HepG2 (cell line): ENCODE results near the gene NT5C1B. TPM values are rescaled to one million over a fixed set of nuclear protein-coding genes. Genes with fewer than 3 reads are reported as not detected.

ENCODE experiments used
- ATAC-seq: fragments of 200-7000 bp; cut with Tn5 transposase; 3 replicates; pipeline ENCODE4 v1.9.1; 2020; ENCODE audit warnings: mild to moderate bottlenecking, moderate library complexity
- BruUV-seq: library from RNA; stranded (reverse); fragments of 400-500 nt; replicated peaks from 2 replicates; lab custom pipeline; 2021; lab: Mats Ljungman, UMichigan
- CTCF ChIA-PET: fragments of 300-600 bp; formaldehyde crosslinking; extraction: SDS; loops from one replicate; lab custom pipeline; 2021; ENCODE audit warnings: low total read pairs, inconsistent platforms, low intra/inter-chr PET ratio; lab: Yijun Ruan, JAX
- POLR2A ChIA-PET: fragments of 350-600 bp; sonication (Branson Sonifier 250); formaldehyde crosslinking; loops from one replicate; lab custom pipeline; 2020; ENCODE audit warnings: antibody characterized with exemption, inconsistent platforms; lab: Yijun Ruan, JAX
- DNase-seq: peaks from one replicate; pipeline ENCODE4 v3.0.0-alpha.2; 2015; ENCODE audit warnings: low spot score
- FAIRE-seq: peaks from 3 replicates; lab custom pipeline; 2011; peaks lifted over from hg19 to GRCh38; lab: Jason Lieb, UNC
- H2AFZ ChIP-seq: one replicate; pipeline ENCODE4 v1.6.1; 2011; ENCODE audit warnings: low read length, inconsistent platforms
- H3K27ac ChIP-seq: fragments of 300-600 bp; 3 replicates; pipeline ENCODE4 v1.8.0; 2011; ENCODE audit warnings: mixed run types, mild to moderate bottlenecking, mixed read lengths, low read length, inconsistent platforms; ENCODE audit not compliant: insufficient read depth; ENCODE audit errors: extremely low read length
- H3K27me3 ChIP-seq, 2 experiments: fragments of 200-600 bp in 1 of 2; 2 replicates in 1 of 2; 3 replicates in 1 of 2; pipeline versions ENCODE4 v1.6.0 to v1.8.0; 2011; ENCODE audit warnings: low read length in 2 of 2, mild to moderate bottlenecking in 2 of 2, moderate library complexity in 2 of 2, inconsistent platforms in 1 of 2; ENCODE audit not compliant: insufficient read depth in 2 of 2, control insufficient read depth in 1 of 2
- H3K36me3 ChIP-seq, 2 experiments: fragments of 200-600 bp in 1 of 2; replicated peaks in 1 of 2; 2 replicates in 1 of 2; 3 replicates in 1 of 2; pipeline versions ENCODE4 v1.5.1 to v1.8.0; 2011; ENCODE audit warnings: low read length in 2 of 2, inconsistent platforms in 1 of 2; ENCODE audit not compliant: insufficient read depth in 2 of 2, control insufficient read depth in 1 of 2
- H3K4me1 ChIP-seq: 2 replicates; pipeline ENCODE4 v1.5.1; 2012; ENCODE audit warnings: low read length, inconsistent platforms; ENCODE audit not compliant: insufficient read depth
- H3K4me2 ChIP-seq: 2 replicates; pipeline ENCODE4 v1.6.0; 2011; ENCODE audit warnings: low read depth, low read length, inconsistent platforms
- H3K4me3 ChIP-seq, 3 experiments: fragments of 200-600 bp in 1 of 3; sonication (generic), shearing (Covaris generic) in 1 of 3; replicated peaks in 1 of 3; 2 replicates each; pipeline ENCODE4 v1.5.1; 2011 to 2016; ENCODE audit warnings: low read length in 3 of 3, inconsistent platforms in 2 of 3, low read depth in 2 of 3, mild to moderate bottlenecking in 2 of 3, control low read depth in 1 of 3, mixed read lengths in 1 of 3; ENCODE audit not compliant: insufficient read depth in 1 of 3
- H3K79me2 ChIP-seq: one replicate; pipeline ENCODE4 v1.6.1; 2011; ENCODE audit warnings: low read length, inconsistent platforms; ENCODE audit not compliant: insufficient read depth
- H3K9ac ChIP-seq: 2 replicates; pipeline ENCODE4 v1.6.0; 2011; ENCODE audit warnings: mild to moderate bottlenecking, low read depth, low read length, inconsistent platforms; ENCODE audit not compliant: insufficient read depth
- H3K9me3 ChIP-seq: 2 replicates; pipeline ENCODE4 v1.5.1; 2012; ENCODE audit warnings: mild to moderate bottlenecking, low read length
- H4K20me1 ChIP-seq: 2 replicates; pipeline ENCODE4 v1.6.0; 2011; ENCODE audit warnings: inconsistent platforms, mild to moderate bottlenecking, low read length, moderate library complexity; ENCODE audit not compliant: insufficient read depth
- ARNT2 ChIP-seq: sonication (generic); formaldehyde crosslinking; IDR thresholded peaks from 2 replicates; pipeline ENCODE4 v1.8.0; 2022; ENCODE audit warnings: mild to moderate bottlenecking, low read depth, missing genetic modification reagents, moderate library complexity
- SP4 ChIP-seq: sonication (generic); formaldehyde crosslinking; IDR thresholded peaks from 2 replicates; pipeline ENCODE4 v1.8.1; 2023; ENCODE audit warnings: mild to moderate bottlenecking, missing genetic modification reagents
- SSRP1 ChIP-seq: IDR thresholded peaks from 2 replicates; pipeline ENCODE4 v1.6.1; 2016; ENCODE audit warnings: control low read depth
- ZBTB40 ChIP-seq, 2 experiments: fragments of 450-650 bp in 1 of 2; sonication (generic) in 1 of 2; formaldehyde crosslinking in 1 of 2; IDR thresholded peaks; 2 replicates each; pipeline versions ENCODE4 v1.6.1 to v1.8.0; 2016 to 2022; ENCODE audit warnings: antibody characterized with exemption in 1 of 2, mild to moderate bottlenecking in 1 of 2, missing genetic modification reagents in 1 of 2
- ZNF430 ChIP-seq: sonication (generic); formaldehyde crosslinking; IDR thresholded peaks from 2 replicates; pipeline ENCODE4 v1.9.0; 2021; ENCODE audit warnings: mild to moderate bottlenecking, missing genetic modification reagents
- ZNF629 ChIP-seq: sonication (generic); formaldehyde crosslinking; conservative IDR thresholded peaks from 2 replicates; pipeline ENCODE4 v1.5.0; 2020; ENCODE audit warnings: missing genetic modification reagents
- WGBS: methylation state at CpG from one replicate; pipeline ENCODE4 v1.1.6; 2017; ENCODE audit warnings: low lambda C conversion rate; 5-methylcytosine and 5-hydroxymethylcytosine counted together
- in situ Hi-C: cut with HindIII; loops from 2 replicates; pipeline ENCODE4 v1.10.0; 2017; ENCODE audit warnings: low pct_unique_long_range_greater_than_20kb; ENCODE audit not compliant: extremely low pct_ligation_motif_present
- intact Hi-C: fragments of 100-400 bp; cut with micrococcal nuclease; formaldehyde crosslinking; loops from one replicate; pipeline ENCODE4 v1.10.0; 2022; ENCODE audit not compliant: unreplicated experiment
- polyA plus RNA-seq, 8 experiments: library from polyadenylated mRNA; depleted of rRNA in 3 of 8; stranded (reverse) in 7 of 8; unstranded in 1 of 8; fragments of >200 nt; fragmentation: Illumina TruSeq in 4 of 8; extraction: Trizol in 4 of 8; gene quantifications; 2 replicates each; pipeline versions ENCODE4 v1.2.1 to v1.2.3, GENCODE V29; 2011 to 2016; ENCODE audit warnings: low read depth in 4 of 8, missing spikeins in 1 of 8, mixed read lengths in 1 of 8; ENCODE audit not compliant: insufficient read depth in 1 of 8
- total RNA-seq, 5 experiments: library from RNA; depleted of rRNA; stranded (reverse); fragments of >200 nt; fragmentation: Illumina TruSeq; extraction: Trizol; gene quantifications; 2 replicates each; pipeline ENCODE4 v1.2.3, GENCODE V29; 2016; ENCODE audit warnings: low read depth in 1 of 5

The NT5C1B gene
- total and polyA plus RNA-seq, 2 of the 13 experiments (the other 11 are each of a cell fraction or from before 2014, with no cell fraction given) = not detected

DNA sequence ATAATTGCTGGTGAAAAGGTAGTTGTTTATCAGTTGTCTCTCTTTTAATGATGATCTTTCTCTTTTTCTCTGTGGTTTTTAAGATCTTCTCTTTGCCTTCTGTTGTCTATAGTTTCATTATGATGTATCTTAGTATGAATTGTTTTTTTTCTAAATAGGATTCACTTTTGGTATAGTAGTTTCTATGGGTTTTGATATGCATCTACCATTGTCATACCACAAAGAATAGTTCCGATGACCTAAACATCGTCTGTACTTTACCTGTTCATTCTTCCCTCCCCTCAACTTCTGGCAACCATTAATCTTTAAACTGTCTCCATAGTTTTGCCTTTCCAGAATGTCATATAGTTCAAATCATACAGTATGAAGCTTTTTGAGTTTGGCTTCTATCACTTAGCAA is 48.5 kb downstream of the NT5C1B start (continued):
- no peak for TF ChIP-seq ZBTB40 (IDR thresholded peaks at IDR 0.05)
- no peak for TF ChIP-seq ZBTB40 (CRISPR knock-in tag; IDR thresholded peaks at IDR 0.05)
- TF ChIP-seq SP4 (CRISPR knock-in tag) = no peak
- TF ChIP-seq ARNT2 = no peak

- Histone ChIP-seq H3K9me3 (no peaks in the 10 kb centered on the region), H4K20me1 (no peaks in the 10 kb centered on the region), H3K4me3 (no peak overlapping the region), H3K4me1 (no peaks in the 10 kb centered on the region), H3K27ac (no peak overlapping the region), H2AFZ (no peak overlapping the region), H3K9ac (no peak overlapping the region), H3K36me3 (no peaks in the 10 kb centered on the region), H3K4me2 (no peak overlapping the region), H3K27me3 (peaks cover 0 to 18% of the 10 kb centered on the region in 2 experiments; a peak in 2 of 5 replicates), H3K79me2 (no peaks in the 10 kb centered on the region)
- no peak for FAIRE-seq
- in situ Hi-C loops = no loop called here
- CTCF ChIA-PET = no interaction called here
- POLR2A ChIA-PET = no interaction called here
- BruUV-seq = no TSS peak
- intact Hi-C loops = no loop called here
- 3% methylated on average over 1 of the region's 1 CpG for WGBS
- no peak for DNase-seq
- no peak for TF ChIP-seq ZNF430 (CRISPR knock-in tag)
- TF ChIP-seq SSRP1 (CRISPR knock-in tag) = no peak
- TF ChIP-seq ZNF629 = peak; percentile 62
- ATAC-seq = no peak
Observed at GRCh38 chr2:18536697-18537096, 52.7 kb downstream of the NT5C1B start.
